ENCODE results near the gene SLC2A13.

SLC2A13 gene

DNA sequence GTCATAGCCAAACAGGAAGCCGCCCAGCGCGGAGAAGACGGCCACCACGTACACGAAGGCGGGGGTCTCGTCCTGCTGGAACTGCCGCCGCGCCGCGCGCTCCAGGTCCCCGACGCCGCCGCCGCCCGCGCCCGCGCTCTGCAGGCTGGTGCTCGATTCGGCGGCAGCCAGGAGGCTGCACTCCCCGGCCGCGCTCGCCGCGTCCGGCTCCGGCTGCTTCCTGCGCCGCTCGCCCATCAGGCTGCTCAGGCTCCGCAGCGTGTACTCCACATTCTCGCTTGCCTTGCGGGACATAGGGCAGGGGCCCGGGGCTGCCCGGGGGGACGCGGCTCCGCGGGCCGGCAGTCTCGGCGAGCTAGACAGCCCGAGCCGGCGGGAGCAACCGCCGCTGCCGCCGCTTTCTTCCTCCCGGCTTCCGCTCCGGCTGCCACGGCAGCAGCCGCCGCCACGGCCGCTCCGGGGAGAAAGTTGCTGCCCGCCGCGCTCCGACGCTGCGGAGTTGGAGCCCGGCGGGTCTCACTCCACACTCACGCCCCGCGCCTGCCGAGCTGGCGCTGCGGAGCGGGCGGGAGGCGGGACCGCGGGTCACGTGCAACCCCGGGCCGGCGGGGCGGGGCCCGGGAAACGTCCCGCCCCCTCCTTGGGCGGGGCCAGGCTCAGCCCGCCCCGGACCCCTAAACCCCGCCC lies at the start of gene SLC2A13:
TSS of gene SLC2A13 (minus strand) at position 567 of the 687 bp plus-strand sequence. CDS start at position 294, 273 bp downstream.
- peak; percentile 48 to 58 for DNase-seq (ENCODE audit: low read depth in 2 of 2)

DNA sequence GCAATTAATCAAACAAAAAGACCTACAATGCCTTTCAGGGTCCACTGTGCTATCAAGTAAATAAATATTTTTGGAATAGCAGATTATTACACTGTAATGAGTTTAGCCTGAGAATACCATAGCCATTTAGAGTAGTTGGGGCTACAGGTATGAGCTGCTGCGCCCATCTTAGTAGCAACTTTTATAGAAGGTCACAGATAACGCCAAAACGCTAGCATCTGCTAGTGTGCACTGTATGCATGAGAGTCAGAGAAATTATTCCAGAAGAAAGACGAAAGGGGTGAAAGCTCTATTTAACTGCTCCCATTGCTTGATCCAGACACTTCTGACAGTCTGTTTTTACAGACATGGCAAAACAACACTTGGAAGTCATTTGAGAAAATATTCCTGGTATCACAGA lies 48.5 kb upstream of the SLC2A13 start:
- no peak for DNase-seq (ENCODE audit: low read depth in 2 of 2)

DNA sequence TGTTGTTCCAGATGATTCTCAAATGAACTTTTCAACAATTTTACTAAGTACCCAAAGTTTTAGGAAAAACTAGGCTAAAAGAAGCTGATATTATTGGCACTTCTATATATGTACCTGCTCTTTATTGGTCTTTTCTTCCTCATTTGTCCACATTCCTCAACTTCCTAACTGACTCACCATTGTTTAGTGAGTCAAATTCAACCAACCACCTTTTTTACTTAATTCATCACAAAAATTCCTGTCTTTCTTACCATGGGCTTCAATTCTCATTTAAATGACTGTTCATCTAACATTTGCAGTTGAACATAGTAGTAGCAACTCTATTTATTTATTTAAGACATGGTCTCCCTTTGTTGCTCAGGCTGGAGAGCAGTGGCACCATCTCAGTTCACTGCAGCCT lies 47.6 kb upstream of the SLC2A13 start:
- no peak for DNase-seq (ENCODE audit: low read depth in 2 of 2)

DNA sequence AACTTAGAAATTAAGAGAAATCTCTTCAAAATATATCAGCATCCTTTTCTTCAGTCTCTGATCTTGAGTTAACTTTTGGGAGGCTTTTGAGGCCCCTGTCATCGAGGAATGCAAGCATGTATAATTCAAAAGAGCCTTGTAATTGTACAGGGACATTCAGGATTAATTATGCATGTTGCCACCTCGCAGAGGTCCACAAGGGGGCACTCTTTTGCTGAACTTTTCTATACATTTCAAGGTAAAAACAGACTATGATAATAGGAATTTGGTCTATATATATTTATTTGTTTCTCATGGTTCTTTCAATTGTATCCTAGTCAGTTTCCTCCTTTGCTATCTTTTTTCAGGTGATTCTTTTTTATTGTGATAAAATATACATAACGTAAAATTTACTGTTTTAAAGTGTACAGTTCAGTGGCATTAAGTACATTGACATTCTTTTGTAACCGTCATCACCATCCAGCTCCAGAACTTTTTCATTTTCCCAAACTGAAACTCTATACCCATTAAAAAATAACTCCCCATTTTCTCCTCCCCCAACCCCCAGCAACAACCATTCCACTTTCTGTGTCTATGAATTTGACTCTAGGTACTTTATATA lies 47.0 kb upstream of the SLC2A13 start:
- peak in 1 of 2 donors; percentile 13 for DNase-seq (ENCODE audit: low read depth in 2 of 2)

DNA sequence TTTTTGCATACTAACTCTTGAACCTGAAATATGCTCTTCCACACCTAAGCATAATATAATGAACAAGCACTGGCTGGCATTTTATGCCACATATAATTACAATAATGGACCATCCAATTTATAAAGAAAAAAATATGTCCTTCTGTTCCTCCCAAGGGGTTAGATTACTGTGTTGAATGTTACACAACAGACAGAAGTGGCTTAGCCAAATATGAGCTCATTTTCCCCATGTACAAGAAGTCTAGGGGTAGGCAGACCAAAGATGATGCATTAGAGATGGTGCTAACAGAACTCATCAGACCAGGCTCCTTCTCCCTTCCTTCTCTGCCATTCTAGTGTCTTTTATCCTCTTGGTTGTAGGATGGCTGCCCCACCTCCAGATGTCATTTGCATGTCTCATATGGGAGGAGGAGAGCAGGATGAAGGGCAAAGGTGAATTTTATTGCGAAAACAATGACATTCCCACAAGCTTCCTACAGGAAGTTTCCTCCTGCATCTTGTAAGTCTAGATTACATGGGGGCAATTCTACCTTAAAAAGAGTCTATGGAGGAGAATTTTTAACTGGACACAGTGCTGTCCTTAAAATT lies 43.9 kb upstream of the SLC2A13 start:
- DNase-seq (ENCODE audit: low read depth in 2 of 2), result no peak

DNA sequence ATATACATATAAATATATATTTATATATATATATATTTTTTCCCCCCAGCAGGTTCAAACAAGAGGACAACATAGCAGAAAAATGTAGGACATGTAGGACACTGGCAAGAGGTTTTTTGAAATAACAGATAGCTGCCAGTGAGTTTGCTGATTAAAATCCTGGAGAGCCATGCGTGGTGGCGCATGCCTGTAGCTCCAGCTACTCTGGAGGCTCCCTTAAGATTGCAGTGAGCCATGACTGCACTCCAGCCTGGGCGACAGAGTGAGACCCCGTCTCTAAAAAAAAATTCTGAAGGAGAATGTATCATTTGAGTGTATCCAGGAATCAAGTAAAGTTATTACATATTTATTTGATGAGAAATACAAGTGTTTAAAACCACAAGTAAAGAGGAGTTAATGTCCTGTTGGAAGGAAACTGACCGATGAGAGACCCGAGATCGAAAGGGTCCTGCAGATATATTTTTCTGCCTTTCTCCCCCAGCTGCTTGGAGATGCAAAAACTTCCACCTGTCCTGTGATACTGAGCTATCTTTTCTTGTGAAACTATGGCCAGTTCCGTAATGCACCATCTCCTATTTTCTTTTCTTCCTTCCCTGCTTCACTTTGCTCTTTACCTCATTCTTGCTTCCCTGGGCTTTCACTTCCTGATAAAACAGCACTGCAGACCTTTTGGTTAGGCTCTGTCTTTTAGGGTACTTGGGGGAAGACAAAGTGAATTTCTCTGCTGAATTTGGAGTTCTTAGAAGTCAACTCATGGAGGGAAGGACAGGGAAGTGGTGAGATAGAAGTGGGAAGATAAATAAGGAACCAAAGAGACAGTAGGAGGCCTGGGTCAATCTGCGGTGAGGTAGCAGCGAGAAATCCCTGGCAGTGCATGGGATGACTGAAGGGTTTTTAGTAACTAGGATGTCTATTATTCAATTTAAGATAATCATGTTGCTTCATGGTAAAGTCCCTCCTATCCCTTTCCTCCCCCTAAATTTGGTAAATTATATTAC lies 41.2 kb upstream of the SLC2A13 start:
- DNase-seq (ENCODE audit: low read depth in 2 of 2), result no peak

DNA sequence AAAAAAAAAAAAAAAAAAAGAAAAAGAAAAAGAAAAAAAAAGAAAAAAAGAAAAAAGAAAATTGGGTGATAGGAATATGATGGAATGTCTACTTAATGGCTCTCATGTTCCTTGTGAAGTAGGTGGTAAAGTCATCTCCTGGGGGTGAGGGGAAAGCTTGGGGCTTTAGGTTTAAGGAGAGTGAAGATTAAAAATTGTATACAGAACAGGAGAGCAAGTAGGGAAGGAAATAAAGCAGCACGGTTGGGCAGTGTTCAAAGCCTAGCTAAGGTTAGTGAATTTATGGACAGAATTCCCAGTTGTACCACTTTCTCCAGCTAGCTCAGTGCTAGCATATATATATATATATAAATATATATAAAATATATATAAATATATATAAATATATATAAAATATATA lies 40.0 kb upstream of the SLC2A13 start:
- no peak for DNase-seq (ENCODE audit: low read depth in 2 of 2)

DNA sequence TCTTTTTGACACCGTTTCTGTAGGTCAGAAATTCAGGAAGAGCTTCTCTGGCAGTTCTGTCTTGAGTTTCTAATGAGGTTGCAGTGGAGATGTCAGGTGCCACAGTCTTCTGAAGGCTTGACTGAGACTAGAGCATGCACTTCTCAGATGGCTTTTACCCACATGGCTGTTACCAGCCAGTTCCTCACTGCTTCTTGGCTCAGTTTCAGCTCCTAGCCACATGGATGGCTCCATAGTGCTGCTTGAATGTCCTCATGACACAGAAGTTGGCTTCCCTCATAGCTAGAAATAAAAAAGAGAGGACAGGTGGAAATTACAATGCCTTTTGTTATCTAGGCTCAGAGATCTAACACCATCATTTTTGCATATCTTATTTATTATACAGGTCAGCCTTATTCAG lies 38.1 kb upstream of the SLC2A13 start:
- no peak for DNase-seq (ENCODE audit: low read depth in 2 of 2)

DNA sequence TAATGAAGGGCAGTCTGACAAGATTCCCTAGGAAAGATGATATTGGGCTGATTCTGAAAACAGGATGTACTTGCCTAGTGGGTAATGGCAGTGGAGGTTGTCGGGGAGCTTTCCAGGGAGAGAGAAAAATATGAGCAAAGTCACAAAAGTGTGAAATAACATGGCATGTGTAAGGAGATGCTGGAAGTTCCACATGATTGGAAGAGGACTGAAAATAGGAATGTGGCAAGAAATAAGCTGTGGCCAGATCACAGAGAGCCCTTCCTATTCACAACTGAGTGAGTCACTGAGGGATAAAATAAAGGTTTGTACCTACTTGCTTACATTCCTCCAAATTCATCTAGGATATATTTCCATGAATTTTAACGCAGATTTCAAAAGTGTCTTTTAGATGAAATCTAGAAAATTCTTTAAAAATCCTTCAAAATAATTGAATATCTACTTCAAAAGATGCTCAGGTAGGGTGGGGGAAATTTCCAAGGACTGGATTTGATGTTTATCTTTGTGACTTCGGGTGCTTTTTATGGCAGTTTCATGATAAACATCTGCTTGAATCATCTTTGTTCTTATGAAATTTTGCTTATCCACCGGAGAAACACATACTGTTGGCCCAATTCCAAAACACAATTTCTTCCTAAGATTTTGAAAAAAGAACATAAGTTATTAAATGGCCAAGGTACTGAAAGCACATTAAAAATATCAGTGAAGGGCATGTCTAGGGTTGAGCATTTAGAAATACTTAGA lies 36.3 kb upstream of the SLC2A13 start:
- no peak for DNase-seq (ENCODE audit: low read depth in 2 of 2)

DNA sequence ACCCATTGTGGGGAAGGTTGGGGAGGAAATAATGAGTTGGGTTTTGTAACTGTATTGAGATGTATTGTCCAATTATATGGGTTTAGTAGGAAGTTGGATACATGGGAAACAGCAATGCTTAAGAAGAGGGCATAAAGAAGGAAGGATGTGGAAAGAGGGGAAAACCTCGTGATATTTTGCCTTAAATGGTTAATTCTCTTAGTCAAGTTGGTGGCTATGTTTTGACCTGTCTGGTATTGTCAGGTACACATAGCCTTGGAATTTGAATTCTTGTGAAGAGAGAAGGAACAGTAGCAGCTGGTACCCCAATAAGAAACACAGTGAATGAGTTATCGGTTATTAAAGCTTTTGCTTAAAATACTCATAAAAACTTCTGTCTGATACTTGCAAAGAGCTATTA lies 32.6 kb upstream of the SLC2A13 start:
- no peak for DNase-seq (ENCODE audit: low read depth in 2 of 2)

DNA sequence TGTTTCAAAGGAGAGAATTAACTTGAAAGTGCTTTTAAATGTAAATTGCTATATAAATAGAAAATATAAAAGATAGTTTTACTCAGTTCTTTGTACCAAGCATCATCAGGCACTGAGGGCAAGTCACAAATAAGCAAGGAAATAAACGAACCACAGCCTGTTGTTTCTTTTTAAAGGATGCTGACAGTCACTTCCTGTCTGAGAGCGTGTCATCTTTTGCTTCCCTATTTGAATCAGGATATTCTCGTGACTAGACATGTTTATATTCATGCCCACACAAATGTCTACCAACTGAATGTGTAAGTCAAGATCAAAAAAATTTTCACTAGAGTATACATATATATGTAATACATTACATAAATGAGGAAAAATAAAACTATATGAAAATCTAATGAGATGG lies 31.4 kb upstream of the SLC2A13 start:
- no peak for DNase-seq (ENCODE audit: low read depth in 2 of 2)

DNA sequence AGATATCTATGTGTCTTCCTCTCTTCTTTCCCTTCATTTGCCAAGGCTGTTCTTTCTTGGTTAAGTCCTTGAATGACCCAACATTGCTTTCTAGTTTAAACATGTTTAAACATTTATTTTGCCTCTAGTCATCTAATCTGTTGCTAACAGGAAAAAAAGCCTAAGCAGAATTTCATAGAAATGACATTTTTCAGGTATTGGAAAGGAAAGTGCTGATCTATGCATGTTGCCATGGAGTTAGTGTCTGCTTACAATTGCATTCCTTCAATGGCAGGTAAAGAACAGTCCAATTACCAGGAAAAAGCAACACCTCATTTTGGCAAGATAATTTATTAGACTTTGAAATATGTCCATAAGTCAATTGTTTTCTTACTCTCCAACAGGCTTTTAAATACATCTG lies 21.5 kb upstream of the SLC2A13 start:
- DNase-seq (ENCODE audit: low read depth in 2 of 2), result no peak

DNA sequence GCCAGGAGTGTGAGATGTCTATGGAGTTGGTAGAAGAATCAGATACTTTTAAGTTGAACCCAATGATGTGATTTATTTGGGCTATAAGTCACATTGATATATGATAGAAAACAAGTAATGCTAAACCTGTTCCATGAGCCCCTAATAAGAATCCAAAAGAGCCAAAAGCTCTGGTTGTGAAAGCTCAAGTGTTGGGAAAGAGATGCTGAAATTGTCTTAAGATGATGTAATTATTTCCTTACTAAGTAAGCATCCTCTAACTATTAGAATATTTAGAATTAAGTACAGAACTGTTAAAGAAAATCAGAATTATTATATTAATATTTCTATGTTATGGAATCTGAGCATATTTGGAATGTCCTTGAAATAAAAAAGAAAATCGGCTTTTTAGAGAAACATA lies 17.6 kb upstream of the SLC2A13 start:
- DNase-seq (ENCODE audit: low read depth in 2 of 2), result no peak

DNA sequence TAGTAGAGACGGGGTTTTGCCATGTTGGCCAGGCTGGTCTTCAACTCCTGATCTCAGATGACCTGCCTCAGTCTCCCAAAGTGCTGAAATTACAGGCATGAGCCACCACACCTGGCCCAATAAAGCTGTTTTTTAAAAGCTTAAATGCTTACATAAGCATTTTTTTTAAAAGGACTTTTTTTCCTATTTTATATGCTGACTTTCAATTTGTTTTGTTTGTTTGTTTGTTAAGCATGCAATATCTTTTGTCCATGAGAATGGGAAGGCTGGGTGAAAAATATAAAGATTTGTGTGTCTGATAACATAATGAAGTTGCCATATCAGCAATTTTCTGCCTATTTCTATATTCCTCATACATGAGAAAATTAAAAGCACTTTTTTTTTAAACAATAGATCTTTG lies 17.0 kb upstream of the SLC2A13 start:
- DNase-seq (ENCODE audit: low read depth in 2 of 2), result no peak

DNA sequence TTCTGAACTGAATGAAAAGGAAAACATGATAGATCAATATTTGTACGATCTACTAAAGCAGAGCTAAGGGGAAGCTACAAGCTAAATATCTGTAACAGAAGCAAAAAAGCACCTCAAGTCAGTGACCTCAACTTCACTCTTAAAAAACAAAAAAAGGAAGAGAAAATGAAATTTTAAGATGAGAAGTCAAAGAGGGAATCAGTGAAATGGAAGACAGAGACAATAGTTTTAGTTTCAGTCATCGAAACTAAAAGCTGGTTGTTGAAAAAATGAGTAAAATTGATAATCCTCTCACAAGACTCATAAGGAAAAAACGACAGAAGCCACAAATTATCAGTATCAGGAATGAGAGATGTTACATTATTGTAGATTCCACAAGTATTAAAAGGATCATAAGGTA lies 11.9 kb upstream of the SLC2A13 start:
- DNase-seq (ENCODE audit: low read depth in 2 of 2), result no peak

DNA sequence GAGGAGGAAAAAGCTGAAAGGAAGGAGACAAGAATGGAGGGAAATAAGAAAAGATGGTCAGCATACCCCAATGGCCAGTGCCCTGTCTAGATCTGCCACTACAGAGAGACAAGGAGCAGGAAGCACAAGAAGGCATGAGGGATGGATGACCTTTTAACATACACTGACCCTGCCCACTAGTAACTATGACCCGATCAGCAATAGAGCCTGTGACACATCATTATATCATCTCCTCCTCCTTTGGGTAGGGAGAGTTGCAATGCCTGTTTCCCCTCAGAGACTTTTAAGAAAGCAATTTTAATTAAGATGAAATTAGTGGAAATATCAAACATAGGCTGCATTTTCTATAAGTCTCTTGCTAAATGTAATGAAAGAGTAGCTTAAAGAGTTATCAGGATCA lies 4.7 kb upstream of the SLC2A13 start:
- no peak for DNase-seq (ENCODE audit: low read depth in 2 of 2)

DNA sequence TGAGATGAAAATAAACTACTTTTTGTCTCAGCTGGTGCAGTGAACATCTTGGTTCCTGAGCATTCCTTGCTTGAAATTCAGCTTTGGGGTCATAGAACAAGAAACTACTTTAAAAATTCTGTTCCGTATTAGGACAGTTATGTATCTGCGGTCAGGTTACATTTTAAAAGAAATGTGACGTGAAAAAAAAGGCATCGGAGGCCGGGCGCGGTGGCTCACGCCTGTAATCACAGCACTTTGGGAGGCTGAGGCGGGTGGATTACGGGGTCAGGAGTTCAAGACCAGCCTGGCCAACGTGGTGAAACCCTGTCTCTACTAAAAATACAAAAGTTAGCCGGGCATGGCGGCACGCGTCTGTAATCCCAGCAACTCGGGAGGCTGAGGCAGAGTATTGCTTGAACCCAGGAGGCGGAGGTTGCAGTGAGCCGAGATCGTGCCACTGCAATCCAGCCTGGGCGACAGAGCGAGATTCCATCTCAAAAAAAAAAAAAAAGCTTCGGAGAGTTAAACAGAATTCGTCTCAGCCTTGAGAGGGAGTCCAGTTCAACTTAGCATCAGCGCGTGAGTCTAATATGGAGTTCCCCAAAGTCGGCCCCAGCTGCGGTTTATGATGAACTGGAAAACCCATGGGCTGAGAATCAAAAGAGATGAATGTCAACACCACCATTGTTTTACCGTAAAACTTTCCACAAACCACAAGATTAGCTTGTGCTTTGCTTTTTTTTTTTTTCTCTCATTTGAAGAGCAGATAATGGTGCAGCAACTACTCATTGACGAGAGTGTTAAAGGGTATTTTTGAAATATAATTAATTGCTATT lies 2.1 kb upstream of the SLC2A13 start:
- DNase-seq (ENCODE audit: low read depth in 2 of 2), result no peak

DNA sequence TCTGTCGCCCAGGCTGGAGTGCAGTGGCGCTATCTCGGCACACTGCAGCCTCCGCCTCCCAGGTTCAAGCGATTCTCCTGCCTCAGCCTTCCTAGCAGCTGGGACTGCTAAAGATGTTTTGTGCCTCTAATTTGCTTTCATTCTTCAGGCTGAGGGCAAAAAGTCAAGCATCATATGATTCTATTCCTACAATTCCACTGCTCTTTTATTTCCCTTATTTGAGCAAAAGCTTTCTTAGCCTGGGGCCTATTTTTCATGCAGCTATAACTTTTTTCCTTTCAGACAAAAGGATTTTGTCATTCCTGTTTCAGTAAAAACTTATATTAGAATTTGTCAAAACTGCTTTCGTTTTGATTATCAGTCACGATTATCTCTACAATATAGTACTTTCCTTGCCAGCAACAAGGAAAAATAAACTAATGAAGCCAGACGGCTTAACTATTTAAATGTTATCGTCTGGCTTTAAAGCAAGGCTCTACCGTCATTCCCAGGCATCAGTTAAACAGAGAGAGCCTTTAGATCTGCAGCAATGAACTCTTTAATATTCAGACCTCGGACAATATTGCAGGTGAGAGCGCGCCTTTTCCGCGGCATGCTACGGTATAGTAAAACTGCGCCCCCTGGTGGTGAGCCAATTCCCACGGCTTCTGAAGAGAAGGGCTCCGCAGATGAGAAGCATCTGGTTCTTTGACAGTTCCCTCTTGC lies 1.4 kb upstream of the SLC2A13 start:
- DNase-seq (ENCODE audit: low read depth in 2 of 2), result peak; percentile 73 to 93

DNA sequence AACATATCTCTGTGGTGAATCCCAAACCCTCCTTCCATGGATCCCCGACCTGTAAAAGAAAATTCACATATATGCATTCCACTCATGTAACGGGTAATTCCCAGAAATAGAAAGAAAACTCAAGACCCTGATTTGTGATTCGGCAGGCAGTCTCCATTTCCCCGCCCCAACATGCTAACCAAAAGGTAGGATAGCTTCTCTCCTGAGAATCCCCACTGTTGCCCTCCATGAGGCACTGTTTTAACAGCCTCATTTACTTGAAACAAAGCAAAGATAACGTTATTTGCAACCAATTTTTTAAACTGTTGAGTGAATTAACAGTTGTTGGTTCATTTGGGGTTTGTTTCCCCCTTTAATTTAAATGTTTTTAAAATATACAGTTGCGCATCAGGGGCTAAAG lies 774 bp upstream of the SLC2A13 start:
- DNase-seq (ENCODE audit: low read depth in 2 of 2), result no peak

DNA sequence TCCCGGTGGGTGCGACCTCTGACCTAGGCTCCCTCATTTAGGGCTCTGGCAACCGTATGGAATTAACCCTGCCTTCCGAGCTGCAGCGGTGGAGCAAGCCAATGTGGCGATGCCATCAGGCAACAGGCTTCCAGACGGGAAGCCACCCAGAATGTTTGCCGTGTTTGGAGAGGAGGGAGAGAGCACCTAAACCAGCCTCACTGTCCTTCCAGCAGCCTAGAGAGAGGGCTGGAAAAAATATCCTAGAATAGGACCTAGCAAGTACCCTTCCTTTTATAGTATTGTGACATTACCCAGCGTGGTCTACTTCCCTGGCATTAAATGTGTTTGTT lies 287 bp upstream of the SLC2A13 start:
- no peak for DNase-seq (ENCODE audit: low read depth in 2 of 2)

DNA sequence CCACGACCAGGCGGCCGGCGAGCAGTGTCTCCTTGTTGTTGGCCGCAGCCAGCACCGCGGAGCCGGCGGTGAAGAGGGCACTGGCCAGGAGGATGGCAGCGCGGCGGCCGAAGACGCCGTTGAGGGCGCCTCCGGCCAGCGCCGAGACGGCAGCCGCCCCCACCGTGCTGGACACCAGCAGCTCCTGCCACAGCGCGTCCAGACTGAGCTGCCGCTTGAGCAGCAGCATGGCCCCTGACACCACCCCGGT lies 691 bp downstream of the SLC2A13 start:
- DNase-seq (ENCODE audit: low read depth in 2 of 2), result no peak

Measured in stimulated activated CD8-positive, alpha-beta memory T cell treated with anti-CD3 and anti-CD28 coated beads, Interleukin-7, amount 100 ng/mL, for 1 hour (primary cell).